GM04503 (cell line): ENCODE measurements around the gene CA5A.

Source experiments
- DNase-seq: peaks from one replicate; pipeline ENCODE4 v3.0.0-alpha.2; 2012; ENCODE audit warnings: low read depth

CA5A gene

GRCh38 chr16:87848676-87849345 is 87.5 kb downstream of the CA5A start:
- no peak for DNase-seq

GRCh38 chr16:87847785-87848675 is 88.3 kb downstream of the CA5A start:
- DNase-seq = no peak

GRCh38 chr16:87847467-87847784 is 88.9 kb downstream of the CA5A start:
- no peak for DNase-seq

GRCh38 chr16:87846705-87847466 is 89.4 kb downstream of the CA5A start:
- no peak for DNase-seq

- DNase-seq = no peak
Measured at GRCh38 chr16:87845807-87846619, 90.3 kb downstream of the CA5A start.

GRCh38 chr16:87845213-87845612 is 91.1 kb downstream of the CA5A start:
- no peak for DNase-seq

- DNase-seq = no peak
Measured at GRCh38 chr16:87844809-87845208, 91.5 kb downstream of the CA5A start.

GRCh38 chr16:87844120-87844733 is 92.1 kb downstream of the CA5A start:
- DNase-seq = no peak

GRCh38 chr16:87843678-87844105 is 92.6 kb downstream of the CA5A start:
- no peak for DNase-seq

- DNase-seq = no peak
Measured at GRCh38 chr16:87842209-87842869, 94.0 kb downstream of the CA5A start.

GRCh38 chr16:87841340-87842208 is 94.8 kb downstream of the CA5A start:
- no peak for DNase-seq

GRCh38 chr16:87840271-87840978 is 95.9 kb downstream of the CA5A start:
- DNase-seq = no peak

GRCh38 chr16:87839542-87840270 is 96.6 kb downstream of the CA5A start:
- DNase-seq = no peak

- no peak for DNase-seq
Measured at GRCh38 chr16:87838643-87839541, 97.4 kb downstream of the CA5A start.
